GM06990 (cell line): ENCODE data around the gene KCNJ18.
"Not testable (repeated sequence)": the region's sequence is repeated elsewhere in the genome, so short reads cannot be mapped to it uniquely, and the experiment has no call there.

Source experiments
- DNase-seq: peaks from one replicate; pipeline ENCODE4 v3.0.0-alpha.2; 2011; ENCODE audit not compliant: insufficient read length; ENCODE audit errors: extremely low read depth
- H3K27me3 ChIP-seq: replicated peaks from 2 replicates; pipeline ENCODE4 v1.6.0; 2011; ENCODE audit warnings: low read length; ENCODE audit not compliant: control insufficient read depth, insufficient read depth
- H3K36me3 ChIP-seq: 2 replicates; pipeline ENCODE4 v1.5.1; 2011; ENCODE audit warnings: low read length; ENCODE audit not compliant: control insufficient read depth, insufficient read depth
- H3K4me3 ChIP-seq: replicated peaks from 2 replicates; pipeline ENCODE4 v1.5.1; 2011; ENCODE audit warnings: low read depth, mild to moderate bottlenecking, control low read depth, low read length
- CTCF ChIP-seq: IDR thresholded peaks from 2 replicates; pipeline ENCODE4 v1.5.1; 2011; ENCODE audit warnings: low read length, control low read depth, mild to moderate bottlenecking, inconsistent platforms; ENCODE audit not compliant: insufficient read depth, poor library complexity, severe bottlenecking

Gene KCNJ18

GRCh38 chr17:21680366-21680765, 12.0 kb upstream of the KCNJ18 start:
- no peak for TF ChIP-seq CTCF
- no peak for DNase-seq

GRCh38 chr17:21680850-21681351, 11.4 kb upstream of the KCNJ18 start:
- H3K36me3 ChIP-seq, H3K27me3 ChIP-seq, H3K4me3 ChIP-seq, DNase-seq: not testable (repeated sequence)

More at GRCh38 chr17:21680366-21680765, 12.0 kb upstream of the KCNJ18 start:
- no peak overlapping the region for H3K4me3 ChIP-seq
- H3K36me3 ChIP-seq = no peaks in the 10 kb centered on the region
- H3K27me3 ChIP-seq = no peaks in the 10 kb centered on the region

GRCh38 chr17:21681576-21681975, 10.7 kb upstream of the KCNJ18 start:
- not testable (repeated sequence) for H3K4me3 ChIP-seq, H3K27me3 ChIP-seq, H3K36me3 ChIP-seq, DNase-seq

DNA sequence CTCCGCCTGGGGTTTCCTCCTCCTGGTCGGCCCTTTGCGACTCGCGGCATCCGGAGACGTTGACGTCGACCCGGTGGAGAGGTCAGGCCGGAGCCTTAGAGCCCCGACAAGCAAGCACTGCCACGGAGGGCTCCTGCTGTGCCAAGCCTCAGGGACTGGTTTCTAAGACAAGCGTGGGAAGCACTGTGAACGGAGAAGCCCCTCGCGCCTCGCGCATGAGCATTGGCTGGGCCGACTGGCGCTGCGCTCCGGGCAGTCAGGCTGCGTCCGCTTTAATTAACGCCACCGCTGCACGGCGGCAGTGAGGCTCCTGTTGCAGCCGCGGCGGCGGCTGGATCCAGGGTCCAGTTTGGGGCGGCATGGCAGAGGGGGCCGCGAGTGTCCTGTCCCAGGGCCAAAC, 10.2 kb upstream of the KCNJ18 start:
- DNase-seq, H3K36me3 ChIP-seq, H3K4me3 ChIP-seq, H3K27me3 ChIP-seq: not testable (repeated sequence)

DNA sequence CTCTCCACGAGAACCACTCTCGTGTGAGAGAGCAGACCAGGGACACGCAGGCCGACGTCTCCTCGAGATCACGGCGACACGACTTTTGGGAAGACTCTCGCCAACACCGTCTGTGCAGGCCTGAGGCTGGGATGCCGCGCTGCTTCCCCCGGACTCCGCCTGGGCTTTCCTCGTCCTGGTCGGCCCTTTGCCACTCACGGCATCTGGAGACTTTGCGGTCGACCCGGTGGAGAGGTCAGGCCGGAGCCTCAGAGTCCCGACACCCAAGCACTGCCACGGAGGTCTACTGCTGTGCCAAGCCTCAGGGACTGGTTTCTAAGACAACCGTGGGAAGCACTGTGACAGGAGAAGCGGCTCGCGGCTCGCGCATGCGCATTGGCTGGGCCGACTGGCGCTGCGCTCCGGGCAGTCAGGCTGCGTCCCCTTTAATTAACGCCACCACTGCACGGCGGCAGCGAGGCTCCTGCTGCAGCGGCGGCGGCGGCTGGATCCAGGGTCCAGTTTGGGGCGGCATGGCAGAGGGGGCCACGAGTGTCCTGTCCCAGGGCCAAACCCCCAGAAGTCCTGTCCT, 9.1 kb upstream of the KCNJ18 start:
- H3K27me3 ChIP-seq, H3K4me3 ChIP-seq, H3K36me3 ChIP-seq, DNase-seq: not testable (repeated sequence)

- H3K36me3 ChIP-seq, DNase-seq, H3K4me3 ChIP-seq, H3K27me3 ChIP-seq: not testable (repeated sequence)
These were observed 8.4 kb upstream of the KCNJ18 start for GRCh38 chr17:21683897-21684296.

- DNase-seq, H3K27me3 ChIP-seq, H3K4me3 ChIP-seq, H3K36me3 ChIP-seq: not testable (repeated sequence)
These were observed 7.9 kb upstream of the KCNJ18 start for GRCh38 chr17:21684384-21684783.

DNA sequence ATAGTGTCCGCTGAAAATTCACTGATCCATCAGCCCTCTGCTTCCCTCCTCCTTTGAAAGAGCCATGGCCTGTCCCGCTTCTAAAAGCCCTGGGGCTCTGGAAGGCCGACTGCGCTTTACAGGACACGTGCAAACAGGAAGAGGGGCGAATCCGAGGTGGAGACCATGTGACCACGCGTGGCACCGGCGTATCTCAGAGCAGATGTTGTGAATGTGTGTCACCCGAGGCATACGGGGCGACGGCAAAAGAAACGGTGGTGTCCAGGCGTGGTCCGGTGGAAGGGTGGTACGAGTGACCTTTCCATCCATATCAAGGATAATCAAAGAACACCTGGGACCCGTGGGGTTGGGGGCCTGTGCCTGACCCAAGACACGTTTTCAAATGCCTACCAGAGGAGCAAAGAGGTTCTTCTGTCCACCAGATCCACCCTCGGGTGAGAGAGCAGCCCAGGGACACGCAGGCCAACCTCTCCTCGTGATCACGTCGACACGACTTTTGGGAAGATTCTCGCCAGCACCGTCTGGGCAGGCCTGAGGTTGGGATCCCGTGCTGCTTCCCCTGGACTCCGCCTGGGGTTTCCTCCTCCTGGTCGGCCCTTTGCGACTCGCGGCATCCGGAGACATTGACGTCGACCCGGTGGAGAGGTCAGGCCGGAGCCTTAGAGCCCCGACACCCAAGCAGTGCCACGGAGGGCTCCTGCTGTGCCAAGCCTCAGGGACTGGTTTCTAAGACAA, 7.1 kb upstream of the KCNJ18 start:
- DNase-seq, H3K27me3 ChIP-seq, H3K4me3 ChIP-seq: not testable (repeated sequence)

DNA sequence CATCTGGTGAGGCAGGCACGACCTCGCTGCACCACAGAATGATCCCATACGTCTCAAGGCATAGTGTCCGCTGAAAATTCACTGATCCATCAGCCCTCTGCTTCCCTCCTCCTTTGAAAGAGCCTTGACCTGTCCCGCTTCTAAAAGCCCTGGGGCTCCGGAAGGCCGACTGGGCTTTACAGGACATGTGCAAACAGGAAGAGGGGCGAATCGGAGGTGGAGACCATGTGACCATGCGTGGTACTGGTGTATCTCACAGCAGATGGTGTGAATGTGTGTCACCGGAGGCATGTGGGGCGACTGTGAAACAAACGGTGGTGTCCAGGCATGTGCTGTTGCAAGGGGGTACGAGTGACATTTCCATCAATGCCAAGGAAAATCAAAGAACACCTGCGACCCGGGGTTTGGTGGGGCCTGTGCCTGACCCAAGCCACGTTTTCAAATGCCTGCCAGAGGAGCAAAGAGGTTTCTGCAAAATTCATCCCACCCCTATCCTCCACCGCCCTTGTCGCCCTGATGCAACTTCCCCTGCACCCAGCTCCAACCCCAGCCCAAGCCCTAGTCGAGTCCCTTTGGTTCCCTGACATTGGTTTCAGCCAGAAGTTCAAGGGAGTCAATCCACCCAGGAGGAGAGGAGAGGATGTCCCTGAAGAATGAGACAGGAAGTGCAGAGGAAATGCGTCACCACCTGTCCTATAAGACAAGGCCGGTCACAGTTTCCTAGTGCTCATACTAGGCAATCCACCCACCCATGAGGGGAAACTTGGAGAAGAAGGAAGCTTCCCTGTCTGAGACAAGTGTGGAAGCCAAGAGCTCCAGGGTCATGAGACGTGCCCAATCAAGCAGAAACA, 5.9 kb upstream of the KCNJ18 start:
- Histone ChIP-seq H3K36me3 (no peaks in the 10 kb centered on the region), H3K4me3 (no peak overlapping the region), H3K27me3 (no peaks in the 10 kb centered on the region)
- DNase-seq = no peak
- no peak for TF ChIP-seq CTCF

More for the DNA sequence above, 7.1 kb upstream of the KCNJ18 start:
- not testable (repeated sequence) for H3K36me3 ChIP-seq
